ENCODE data around the gene PALM3. TPM values are rescaled to one million over a fixed set of nuclear protein-coding genes. Genes with fewer than 3 reads are reported as not detected.
A peak's percentile ranks its signal among the peaks of the same experiment; 100 is the strongest.

PALM3 gene
- total RNA-seq, 1 experiment from 2014 or later: 2.3 TPM

DNA sequence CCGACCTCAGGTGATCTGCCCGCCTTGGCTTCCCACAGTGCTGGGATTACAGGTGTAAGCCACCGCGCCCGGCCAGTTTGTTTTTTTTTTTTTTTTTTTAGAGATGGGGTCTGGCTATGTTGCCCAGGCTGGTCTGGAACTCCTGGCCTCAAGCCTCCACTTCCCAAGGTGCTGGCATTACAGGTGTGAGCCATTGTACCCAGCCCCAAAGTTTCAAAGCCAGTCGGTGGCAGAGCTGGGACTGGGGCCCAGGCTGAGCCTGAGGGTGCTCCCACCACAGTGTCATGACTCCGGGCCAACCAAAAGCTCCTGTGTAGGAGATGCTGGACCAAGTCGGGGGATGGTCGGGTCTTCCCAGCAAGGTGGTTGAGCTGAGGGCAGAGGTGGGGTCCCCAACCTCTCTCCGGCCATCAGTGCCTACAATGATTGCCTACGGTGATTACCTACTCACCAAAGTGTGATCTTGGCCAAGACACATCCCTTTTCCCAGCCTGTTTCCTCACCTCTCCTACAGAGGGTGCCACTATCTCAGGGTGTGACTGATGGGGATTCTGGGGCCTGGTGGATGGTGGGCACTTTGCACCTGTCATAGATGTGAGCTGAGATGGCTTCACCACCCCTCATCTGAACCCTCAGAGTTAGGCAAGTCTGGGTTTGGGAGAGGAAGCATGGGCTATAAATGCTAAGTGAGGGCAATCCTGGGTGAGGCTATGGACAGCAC lies 34.6 kb upstream of the PALM3 start:
- Histone ChIP-seq H4K20me1 (ENCODE audit: low read length) (no peaks in the 10 kb centered on the region), H3K4me2 (ENCODE audit: low read length) (no peak overlapping the region), H3F3A (ENCODE audit: low read length, unreplicated experiment) (no peaks in the 10 kb centered on the region), H3K4me3 (ENCODE audit: low read length) (no peak overlapping the region), H3K79me2 (ENCODE audit: low read length) (no peaks in the 10 kb centered on the region), H3K9me2 (replicated peaks; ENCODE audit: low read length) (no peaks in the 10 kb centered on the region), H3K27ac (ENCODE audit: low read length) (no peak overlapping the region), H3K36me3 (ENCODE audit: low read depth, low read length) (peaks cover 14% of the 10 kb centered on the region), H3K4me1 (ENCODE audit: insufficient read depth, low read length) (peaks cover 8% of the 10 kb centered on the region; the same call in 1 of the 2 replicates), H3K9me3 (ENCODE audit: low read length) (peaks cover 7% of the 10 kb centered on the region; the same call in 1 of the 2 replicates), H3K9ac (ENCODE audit: low read length) (no peak overlapping the region), H3K27me3 (ENCODE audit: low read length) (no peaks in the 10 kb centered on the region), H2AFZ (ENCODE audit: low read length) (no peak overlapping the region)
- ChIA-PET CTCF (interaction anchor here (0.7 kb wide), 1 partner anchor 24 kb away, joined by 3 read pairs; the partner anchor contains the start of gene MISP3), POLR2A (ENCODE audit: unreplicated experiment) (no interaction called here)
- DNase-seq (no peak), ATAC-seq (peak; percentile 23; the same call in 1 of the 2 replicates)
- intact Hi-C loops (cut with micrococcal nuclease): no loop called here
- no TSS peak for BruUV-seq (replicated peaks)
- TF ChIP-seq, protein P1, sequence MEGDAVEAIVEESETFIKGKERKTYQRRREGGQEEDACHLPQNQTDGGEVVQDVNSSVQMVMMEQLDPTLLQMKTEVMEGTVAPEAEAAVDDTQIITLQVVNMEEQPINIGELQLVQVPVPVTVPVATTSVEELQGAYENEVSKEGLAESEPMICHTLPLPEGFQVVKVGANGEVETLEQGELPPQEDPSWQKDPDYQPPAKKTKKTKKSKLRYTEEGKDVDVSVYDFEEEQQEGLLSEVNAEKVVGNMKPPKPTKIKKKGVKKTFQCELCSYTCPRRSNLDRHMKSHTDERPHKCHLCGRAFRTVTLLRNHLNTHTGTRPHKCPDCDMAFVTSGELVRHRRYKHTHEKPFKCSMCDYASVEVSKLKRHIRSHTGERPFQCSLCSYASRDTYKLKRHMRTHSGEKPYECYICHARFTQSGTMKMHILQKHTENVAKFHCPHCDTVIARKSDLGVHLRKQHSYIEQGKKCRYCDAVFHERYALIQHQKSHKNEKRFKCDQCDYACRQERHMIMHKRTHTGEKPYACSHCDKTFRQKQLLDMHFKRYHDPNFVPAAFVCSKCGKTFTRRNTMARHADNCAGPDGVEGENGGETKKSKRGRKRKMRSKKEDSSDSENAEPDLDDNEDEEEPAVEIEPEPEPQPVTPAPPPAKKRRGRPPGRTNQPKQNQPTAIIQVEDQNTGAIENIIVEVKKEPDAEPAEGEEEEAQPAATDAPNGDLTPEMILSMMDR (conservative IDR thresholded peaks at IDR 0.05; ENCODE audit: low read depth, low read length): peak; percentile 49
- no peak for TF ChIP-seq EZH2phosphoT487 (IDR thresholded peaks at IDR 0.05; ENCODE audit: borderline replicate concordance, low read length)
- no peak for TF ChIP-seq EZH2 (IDR thresholded peaks at IDR 0.05; ENCODE audit: low read length, unreplicated experiment)

DNA sequence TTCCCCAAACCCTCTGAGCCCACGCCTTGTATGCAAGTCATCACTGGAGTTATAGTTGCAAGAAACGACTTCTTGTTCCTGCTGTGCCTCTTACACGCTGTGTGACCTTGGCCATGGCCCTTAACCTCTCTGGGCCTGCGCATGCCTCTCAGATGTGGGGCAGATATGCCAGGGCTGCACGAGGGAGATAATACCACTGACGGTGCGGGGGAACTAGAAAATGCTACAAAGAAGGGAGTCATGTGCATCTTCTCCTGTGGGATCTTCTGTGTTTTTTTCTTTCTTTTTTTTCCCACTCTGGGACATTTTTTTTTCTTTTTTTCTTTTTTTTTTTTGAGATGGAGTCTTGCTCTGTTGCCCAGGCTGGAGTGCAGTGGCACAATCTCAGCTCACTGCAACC lies 33.0 kb upstream of the PALM3 start:
- Histone ChIP-seq H3K27ac (ENCODE audit: low read length) (no peak overlapping the region), H3K79me2 (ENCODE audit: low read length) (no peaks in the 10 kb centered on the region), H3K4me1 (ENCODE audit: insufficient read depth, low read length) (peaks cover 8% of the 10 kb centered on the region; the same call in 1 of the 2 replicates), H3K9me2 (replicated peaks; ENCODE audit: low read length) (no peaks in the 10 kb centered on the region), H3K9ac (ENCODE audit: low read length) (no peak overlapping the region), H4K20me1 (ENCODE audit: low read length) (no peaks in the 10 kb centered on the region), H3K27me3 (ENCODE audit: low read length) (no peaks in the 10 kb centered on the region), H3K36me3 (ENCODE audit: low read depth, low read length) (peaks cover 6% of the 10 kb centered on the region; the same call in 1 of the 2 replicates), H3F3A (ENCODE audit: low read length, unreplicated experiment) (no peaks in the 10 kb centered on the region), H3K9me3 (ENCODE audit: low read length) (peaks cover 7% of the 10 kb centered on the region; the same call in 1 of the 2 replicates), H3K4me2 (ENCODE audit: low read length) (no peak overlapping the region), H2AFZ (ENCODE audit: low read length) (no peak overlapping the region), H3K4me3 (ENCODE audit: low read length) (no peak overlapping the region)
- CTCF ChIA-PET: no interaction called here
- DNase-seq (no peak), ATAC-seq (no peak)
- BruUV-seq (replicated peaks): no TSS peak
- intact Hi-C loops (cut with micrococcal nuclease): no loop called here
- TF ChIP-seq, protein P1 (conservative IDR thresholded peaks at IDR 0.05; ENCODE audit: low read depth, low read length): no peak
- TF ChIP-seq EZH2 (IDR thresholded peaks at IDR 0.05; ENCODE audit: low read length, unreplicated experiment) (no peak), EZH2phosphoT487 (IDR thresholded peaks at IDR 0.05; ENCODE audit: borderline replicate concordance, low read length) (no peak)
- POLR2A ChIA-PET (ENCODE audit: unreplicated experiment): no interaction called here

Data from PC-3 (cell line).